Hepatocyte (in vitro differentiated cells): Measurements from ENCODE around the gene PIK3CG. TPM values are rescaled to one million over a fixed set of nuclear protein-coding genes. Genes with fewer than 3 reads are reported as not detected.

ENCODE experiments used
- DNase-seq: peaks from one replicate; pipeline ENCODE4 v3.0.0-alpha.2; 2016; ENCODE audit warnings: low spot score
- H2AFZ ChIP-seq: fragments of 200-600 bp; sonication (generic); 2 replicates; pipeline ENCODE4 v1.6.0; 2016; ENCODE audit warnings: antibody characterized with exemption, mild to moderate bottlenecking
- H3K27ac ChIP-seq: fragments of 200-600 bp; sonication (generic); 2 replicates; pipeline ENCODE4 v1.5.1; 2016; ENCODE audit warnings: mild to moderate bottlenecking
- H3K27me3 ChIP-seq: fragments of 200-600 bp; sonication (generic); 2 replicates; pipeline ENCODE4 v1.6.1; 2016
- H3K36me3 ChIP-seq: fragments of 200-600 bp; sonication (generic); replicated peaks from 2 replicates; pipeline ENCODE4 v1.5.1; 2016; ENCODE audit warnings: low read depth; ENCODE audit not compliant: insufficient read depth
- H3K4me1 ChIP-seq: fragments of 200-600 bp; sonication (generic); 2 replicates; pipeline ENCODE4 v1.5.1; 2016; ENCODE audit warnings: mild to moderate bottlenecking, moderate library complexity; ENCODE audit not compliant: insufficient read depth
- H3K4me2 ChIP-seq: fragments of 200-600 bp; sonication (generic); 2 replicates; pipeline ENCODE4 v1.6.0; 2016
- H3K4me3 ChIP-seq: fragments of 200-600 bp; sonication (generic); 2 replicates; pipeline ENCODE4 v1.5.1; 2016; ENCODE audit warnings: mild to moderate bottlenecking
- H3K79me2 ChIP-seq: fragments of 200-600 bp; sonication (generic); 2 replicates; pipeline ENCODE4 v1.6.0; 2017; ENCODE audit warnings: mild to moderate bottlenecking
- H3K9me2 ChIP-seq: fragments of 200-600 bp; sonication (generic); replicated peaks from 2 replicates; pipeline ENCODE4 v1.6.0; 2017; ENCODE audit warnings: mild to moderate bottlenecking; ENCODE audit not compliant: insufficient read depth
- H3K9me3 ChIP-seq: fragments of 200-600 bp; sonication (generic); 2 replicates; pipeline ENCODE4 v1.5.1; 2016; ENCODE audit warnings: low read depth, mild to moderate bottlenecking
- H4K20me1 ChIP-seq: fragments of 200-600 bp; sonication (generic); 2 replicates; pipeline ENCODE4 v1.6.0; 2016; ENCODE audit warnings: mild to moderate bottlenecking; ENCODE audit not compliant: insufficient read depth, poor library complexity, severe bottlenecking
- EZH2 ChIP-seq: fragments of 200-600 bp; sonication (generic); IDR thresholded peaks from 2 replicates; pipeline ENCODE4 v1.6.1; 2016; ENCODE audit warnings: antibody characterized with exemption, mild to moderate bottlenecking, borderline replicate concordance
- EZH2phosphoT487 ChIP-seq: fragments of 200-600 bp; sonication (generic); IDR thresholded peaks from one replicate; pipeline ENCODE4 v1.6.1; 2018; ENCODE audit warnings: antibody characterized with exemption, mild to moderate bottlenecking, low read depth, moderate library complexity; ENCODE audit not compliant: unreplicated experiment, severe bottlenecking
- WGBS: methylation state at CpG from one replicate; pipeline ENCODE4 v1.1.6; 2016; ENCODE audit warnings: low lambda C conversion rate; ENCODE audit errors: missing lambda C conversion rate; 5-methylcytosine and 5-hydroxymethylcytosine counted together
- polyA plus RNA-seq: library from polyadenylated mRNA; unstranded; fragments of >200 nt; fragmentation: Nextera tagmentation; extraction: Ambion mirVana; gene quantifications from 2 replicates; pipeline ENCODE4 v1.2.1, GENCODE V29; 2016
- total RNA-seq: library from RNA; depleted of rRNA; stranded (reverse); fragments of >200 nt; gene quantifications from 2 replicates; pipeline ENCODE4 v1.2.3, GENCODE V29; 2014
- TF ChIP-seq, protein P1 (sequence below): fragments of 200-600 bp; sonication (generic); IDR thresholded peaks from 2 replicates; pipeline ENCODE4 v1.5.1; 2016; ENCODE audit warnings: antibody characterized with exemption, mild to moderate bottlenecking; ENCODE audit not compliant: poor library complexity

The PIK3CG gene
- total and polyA plus RNA-seq, 2 experiments from 2014 or later: 0.03 to 0.25 TPM

DNA sequence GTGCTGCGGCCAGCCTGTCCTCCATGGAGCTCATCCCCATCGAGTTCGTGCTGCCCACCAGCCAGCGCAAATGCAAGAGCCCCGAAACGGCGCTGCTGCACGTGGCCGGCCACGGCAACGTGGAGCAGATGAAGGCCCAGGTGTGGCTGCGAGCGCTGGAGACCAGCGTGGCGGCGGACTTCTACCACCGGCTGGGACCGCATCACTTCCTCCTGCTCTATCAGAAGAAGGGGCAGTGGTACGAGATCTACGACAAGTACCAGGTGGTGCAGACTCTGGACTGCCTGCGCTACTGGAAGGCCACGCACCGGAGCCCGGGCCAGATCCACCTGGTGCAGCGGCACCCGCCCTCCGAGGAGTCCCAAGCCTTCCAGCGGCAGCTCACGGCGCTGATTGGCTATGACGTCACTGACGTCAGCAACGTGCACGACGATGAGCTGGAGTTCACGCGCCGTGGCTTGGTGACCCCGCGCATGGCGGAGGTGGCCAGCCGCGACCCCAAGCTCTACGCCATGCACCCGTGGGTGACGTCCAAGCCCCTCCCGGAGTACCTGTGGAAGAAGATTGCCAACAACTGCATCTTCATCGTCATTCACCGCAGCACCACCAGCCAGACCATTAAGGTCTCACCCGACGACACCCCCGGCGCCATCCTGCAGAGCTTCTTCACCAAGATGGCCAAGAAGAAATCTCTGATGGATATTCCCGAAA lies 2.7 kb downstream of the PIK3CG start:
- 98% methylated on average over 52 of the region's 54 CpGs for WGBS

DNA sequence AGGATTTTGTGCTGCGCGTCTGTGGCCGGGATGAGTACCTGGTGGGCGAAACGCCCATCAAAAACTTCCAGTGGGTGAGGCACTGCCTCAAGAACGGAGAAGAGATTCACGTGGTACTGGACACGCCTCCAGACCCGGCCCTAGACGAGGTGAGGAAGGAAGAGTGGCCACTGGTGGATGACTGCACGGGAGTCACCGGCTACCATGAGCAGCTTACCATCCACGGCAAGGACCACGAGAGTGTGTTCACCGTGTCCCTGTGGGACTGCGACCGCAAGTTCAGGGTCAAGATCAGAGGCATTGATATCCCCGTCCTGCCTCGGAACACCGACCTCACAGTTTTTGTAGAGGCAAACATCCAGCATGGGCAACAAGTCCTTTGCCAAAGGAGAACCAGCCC lies 3.3 kb downstream of the PIK3CG start:
- 97% methylated on average over 20 of the region's 20 CpGs for WGBS

More for the DNA sequence above, 2.7 kb downstream of the PIK3CG start:
- Histone ChIP-seq H3K4me2 (no peak overlapping the region), H3K9me3 (no peaks in the 10 kb centered on the region), H3K36me3 (no peaks in the 10 kb centered on the region), H3K4me1 (no peaks in the 10 kb centered on the region), H3K27me3 (peaks cover 2% of the 10 kb centered on the region), H2AFZ (no peak overlapping the region), H3K4me3 (no peak overlapping the region), H4K20me1 (no peaks in the 10 kb centered on the region), H3K79me2 (no peaks in the 10 kb centered on the region), H3K9me2 (no peaks in the 10 kb centered on the region), H3K27ac (no peak overlapping the region)
- DNase-seq: no peak
- TF ChIP-seq EZH2phosphoT487 (no peak), EZH2 (no peak)
- TF ChIP-seq, protein P1, sequence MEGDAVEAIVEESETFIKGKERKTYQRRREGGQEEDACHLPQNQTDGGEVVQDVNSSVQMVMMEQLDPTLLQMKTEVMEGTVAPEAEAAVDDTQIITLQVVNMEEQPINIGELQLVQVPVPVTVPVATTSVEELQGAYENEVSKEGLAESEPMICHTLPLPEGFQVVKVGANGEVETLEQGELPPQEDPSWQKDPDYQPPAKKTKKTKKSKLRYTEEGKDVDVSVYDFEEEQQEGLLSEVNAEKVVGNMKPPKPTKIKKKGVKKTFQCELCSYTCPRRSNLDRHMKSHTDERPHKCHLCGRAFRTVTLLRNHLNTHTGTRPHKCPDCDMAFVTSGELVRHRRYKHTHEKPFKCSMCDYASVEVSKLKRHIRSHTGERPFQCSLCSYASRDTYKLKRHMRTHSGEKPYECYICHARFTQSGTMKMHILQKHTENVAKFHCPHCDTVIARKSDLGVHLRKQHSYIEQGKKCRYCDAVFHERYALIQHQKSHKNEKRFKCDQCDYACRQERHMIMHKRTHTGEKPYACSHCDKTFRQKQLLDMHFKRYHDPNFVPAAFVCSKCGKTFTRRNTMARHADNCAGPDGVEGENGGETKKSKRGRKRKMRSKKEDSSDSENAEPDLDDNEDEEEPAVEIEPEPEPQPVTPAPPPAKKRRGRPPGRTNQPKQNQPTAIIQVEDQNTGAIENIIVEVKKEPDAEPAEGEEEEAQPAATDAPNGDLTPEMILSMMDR: no peak

DNA sequence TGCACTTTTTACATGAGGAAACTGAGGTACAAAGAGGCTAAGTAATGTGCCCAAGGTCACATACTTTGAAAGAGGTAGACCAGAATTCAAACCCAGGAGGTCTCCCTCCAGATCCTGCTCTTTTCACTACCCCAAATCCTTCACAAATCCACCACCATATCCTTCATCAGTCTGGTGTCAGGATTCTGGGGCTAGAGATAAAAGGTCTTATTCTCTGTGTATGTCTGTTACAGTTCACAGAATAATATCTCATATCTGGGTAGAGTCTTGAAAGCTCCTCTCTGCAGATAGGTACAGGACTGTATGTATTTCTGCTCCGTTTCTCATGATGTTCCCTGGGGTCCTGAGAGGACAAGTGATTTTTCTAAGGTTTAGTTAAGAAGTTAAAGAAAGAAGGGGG lies 4.9 kb downstream of the PIK3CG start:
- H3K36me3 ChIP-seq: no peaks in the 10 kb centered on the region
- no peaks in the 10 kb centered on the region for H3K9me2 ChIP-seq
- H3K79me2 ChIP-seq: no peaks in the 10 kb centered on the region
- no peaks in the 10 kb centered on the region for H4K20me1 ChIP-seq
- H2AFZ ChIP-seq: no peak overlapping the region
- H3K4me1 ChIP-seq: no peaks in the 10 kb centered on the region
- WGBS: 86% methylated on average over 1 of the region's 1 CpG
- H3K27ac ChIP-seq: no peak overlapping the region
- H3K9me3 ChIP-seq: no peaks in the 10 kb centered on the region
- H3K27me3 ChIP-seq: peaks cover 2% of the 10 kb centered on the region
- no peak for DNase-seq
- no peak for TF ChIP-seq EZH2
- TF ChIP-seq EZH2phosphoT487: no peak
- TF ChIP-seq, protein P1: no peak
- no peak overlapping the region for H3K4me3 ChIP-seq
- no peak overlapping the region for H3K4me2 ChIP-seq

More for the DNA sequence above, 3.3 kb downstream of the PIK3CG start:
- Histone ChIP-seq H3K27me3 (peaks cover 2% of the 10 kb centered on the region), H3K27ac (no peak overlapping the region), H3K9me2 (no peaks in the 10 kb centered on the region), H3K36me3 (no peaks in the 10 kb centered on the region), H3K4me2 (no peak overlapping the region), H3K4me3 (no peak overlapping the region), H3K9me3 (no peaks in the 10 kb centered on the region), H4K20me1 (no peaks in the 10 kb centered on the region), H3K4me1 (no peaks in the 10 kb centered on the region), H3K79me2 (no peaks in the 10 kb centered on the region), H2AFZ (no peak overlapping the region)
- no peak for DNase-seq
- TF ChIP-seq EZH2phosphoT487: no peak
- TF ChIP-seq, protein P1: no peak
- no peak for TF ChIP-seq EZH2
